Gastrocnemius medialis (tissue), 4 donors: Measurements from ENCODE around the gene DLEC1. TPM values are rescaled to one million over a fixed set of nuclear protein-coding genes. Genes with fewer than 3 reads are reported as not detected.

Source experiments
- ATAC-seq, 2 donors: fragments of 150-250 bp; one replicate each; pipeline ENCODE4 v1.9.1; 2016
- DNase-seq, 2 donors: peaks; one replicate each; pipeline ENCODE4 v3.0.0-alpha.2; 2019
- H3K27ac ChIP-seq, 4 donors: fragments of 200-600 bp; sonication (generic); 1 replicate in 1 of 4; 2 replicates in 3 of 4; pipeline ENCODE4 v1.5.1; 2016 to 2018; ENCODE audit warnings: mild to moderate bottlenecking in 2 of 4, moderate library complexity in 1 of 4
- H3K27me3 ChIP-seq, 3 donors: fragments of 200-600 bp; sonication (generic) in 2 of 3; 1 replicate in 1 of 3; 2 replicates in 2 of 3; pipeline versions ENCODE4 v1.5.1 to v1.6.0; 2016 to 2019; ENCODE audit warnings: mild to moderate bottlenecking in 1 of 3, moderate library complexity in 1 of 3
- H3K36me3 ChIP-seq, 2 donors: fragments of 200-600 bp; sonication (generic) in 1 of 2; one replicate each; pipeline ENCODE4 v1.5.1; 2017 to 2018
- H3K4me1 ChIP-seq, 2 donors: fragments of 200-600 bp; sonication (generic) in 1 of 2; one replicate each; pipeline ENCODE4 v1.5.1; 2016 to 2017; ENCODE audit warnings: mild to moderate bottlenecking in 2 of 2
- H3K4me3 ChIP-seq, 4 donors: fragments of 200-600 bp; sonication (generic) in 3 of 4; 1 replicate in 1 of 4; 2 replicates in 3 of 4; pipeline ENCODE4 v1.5.1; 2016 to 2019; ENCODE audit warnings: mild to moderate bottlenecking in 2 of 4
- H3K9me3 ChIP-seq, 3 donors: fragments of 200-600 bp; sonication (generic) in 2 of 3; 1 replicate in 1 of 3; 2 replicates in 2 of 3; pipeline ENCODE4 v1.5.1; 2016 to 2019
- CTCF ChIP-seq, 5 experiments: fragments of 450-650 bp in 3 of 5; fragments of 200-600 bp in 2 of 5; sonication (generic) in 2 of 5; IDR thresholded peaks in 4 of 5; conservative IDR thresholded peaks in 1 of 5; 1 replicate in 4 of 5; 2 replicates in 1 of 5; pipeline ENCODE4 v1.5.1; 2016 to 2019; ENCODE audit warnings: antibody characterized with exemption in 5 of 5, mild to moderate bottlenecking in 3 of 5, moderate library complexity in 3 of 5
- POLR2A ChIP-seq, 2 donors: fragments of 450-650 bp; IDR thresholded peaks; one replicate each; pipeline ENCODE4 v1.6.1; 2017; ENCODE audit warnings: antibody characterized with exemption in 2 of 2, mild to moderate bottlenecking in 2 of 2, moderate library complexity in 2 of 2
- in situ Hi-C, 4 donors: fragments of 200-750 bp; cut with MboI; loops; one replicate each; pipeline versions ENCODE4 v1.15.0 to v1.8.0; 2017; ENCODE audit warnings: low sequenced_read_pairs in 4 of 4
- intact Hi-C: fragments of 100-400 bp; cut with DNase I; formaldehyde crosslinking; loops from one replicate; pipeline ENCODE4 v1.15.1; 2023; ENCODE audit warnings: low total_unique reads
- total RNA-seq, 4 donors: library from RNA; depleted of rRNA; stranded (reverse); fragments of >200 nt; gene quantifications; one replicate each; pipeline versions ENCODE4 v1.1.0 to v1.2.3, GENCODE V29; 2016

Gene DLEC1
- total RNA-seq, 4 donors from 2014 or later, result not detected

- H3K36me3 ChIP-seq, result peaks cover 0 to 23% of the 10 kb centered on the region in 2 donors
- in situ Hi-C loops, result no loop called here
These were observed 21.3 kb upstream of the DLEC1 start for GRCh38 chr3:38017445-38018295.

GRCh38 chr3:38018296-38019266 is 20.4 kb upstream of the DLEC1 start:
- TF ChIP-seq CTCF (IDR thresholded peaks at IDR 0.05 in 4 of 5, conservative IDR thresholded peaks at IDR 0.05 in 1 of 5), result no peak
- TF ChIP-seq POLR2A (IDR thresholded peaks at IDR 0.05), result no peak
- no peaks in the 10 kb centered on the region for H3K9me3 ChIP-seq
- no peak overlapping the region for H3K27ac ChIP-seq
- no peaks in the 10 kb centered on the region for H3K27me3 ChIP-seq
- no peak overlapping the region for H3K4me3 ChIP-seq
- in situ Hi-C loops (no loop called here), intact Hi-C loops (no loop called here)
- H3K4me1 ChIP-seq, result peaks cover 0 to 2% of the 10 kb centered on the region in 2 donors
- H3K36me3 ChIP-seq, result peaks cover 0 to 22% of the 10 kb centered on the region in 2 donors
- ATAC-seq, result no peak
- no peak for DNase-seq

More at GRCh38 chr3:38017445-38018295, 21.3 kb upstream of the DLEC1 start:
- no peaks in the 10 kb centered on the region for H3K4me1 ChIP-seq
- ATAC-seq (no peak), DNase-seq (no peak)
- intact Hi-C loops, result no loop called here
- H3K4me3 ChIP-seq, result no peak overlapping the region
- H3K27ac ChIP-seq, result no peak overlapping the region
- H3K27me3 ChIP-seq, result no peaks in the 10 kb centered on the region
- no peaks in the 10 kb centered on the region for H3K9me3 ChIP-seq
- TF ChIP-seq POLR2A (IDR thresholded peaks at IDR 0.05), result no peak
- TF ChIP-seq CTCF (IDR thresholded peaks at IDR 0.05 in 4 of 5, conservative IDR thresholded peaks at IDR 0.05 in 1 of 5), result no peak

GRCh38 chr3:38019658-38020341 is 19.2 kb upstream of the DLEC1 start:
- Histone ChIP-seq H3K4me1 (peaks cover 0 to 10% of the 10 kb centered on the region in 2 donors), H3K27ac (no peak overlapping the region), H3K4me3 (no peak overlapping the region), H3K36me3 (peaks cover 0 to 18% of the 10 kb centered on the region in 2 donors), H3K27me3 (no peaks in the 10 kb centered on the region), H3K9me3 (no peaks in the 10 kb centered on the region)
- intact Hi-C loops (no loop called here), in situ Hi-C loops (no loop called here)
- no peak for TF ChIP-seq CTCF (IDR thresholded peaks at IDR 0.05 in 4 of 5, conservative IDR thresholded peaks at IDR 0.05 in 1 of 5)
- no peak for TF ChIP-seq POLR2A (IDR thresholded peaks at IDR 0.05)
- ATAC-seq (no peak), DNase-seq (no peak)

DNA sequence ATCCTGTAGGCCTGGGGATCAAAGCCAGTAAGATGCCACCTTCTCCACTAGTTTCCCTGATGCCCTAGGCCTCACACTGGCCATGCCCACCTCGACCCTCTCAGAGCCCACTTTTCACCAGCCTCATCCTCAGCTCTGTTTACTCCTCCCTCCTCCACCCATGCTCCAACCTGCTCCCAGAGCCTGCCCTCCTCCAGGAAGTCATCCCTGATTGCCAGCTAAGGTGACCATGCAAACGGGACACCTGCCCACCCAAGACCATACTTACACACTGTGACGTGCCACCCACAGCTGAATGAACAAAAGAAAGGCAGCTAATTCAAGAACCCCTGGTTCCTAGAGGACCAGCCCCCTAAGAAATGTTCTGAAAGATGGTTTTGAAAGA is 18.7 kb upstream of the DLEC1 start:
- no peaks in the 10 kb centered on the region for H3K9me3 ChIP-seq
- DNase-seq (no peak), ATAC-seq (no peak)
- no peak overlapping the region for H3K27ac ChIP-seq
- H3K4me1 ChIP-seq, result peaks cover under 1 to 12% of the 10 kb centered on the region in 2 donors
- no peak overlapping the region for H3K4me3 ChIP-seq
- intact Hi-C loops, result no loop called here
- H3K36me3 ChIP-seq, result peaks cover 0 to 16% of the 10 kb centered on the region in 2 donors
- in situ Hi-C loops, result no loop called here
- H3K27me3 ChIP-seq, result no peaks in the 10 kb centered on the region
- no peak for TF ChIP-seq POLR2A (IDR thresholded peaks at IDR 0.05)
- TF ChIP-seq CTCF (IDR thresholded peaks at IDR 0.05 in 4 of 5, conservative IDR thresholded peaks at IDR 0.05 in 1 of 5), result no peak
